ENCODE measurements around the gene BCAR1. TPM values are rescaled to one million over a fixed set of nuclear protein-coding genes. Genes with fewer than 3 reads are reported as not detected.
A peak's percentile ranks its signal among the peaks of the same experiment; 100 is the strongest.

Gene BCAR1
- total RNA-seq, 1 experiment from 2014 or later = 120 TPM

GRCh38 chr16:75252946-75253911 lies 1.8 kb upstream of the BCAR1 start:
- H3K9me3 ChIP-seq (ENCODE audit: control insufficient read depth, insufficient read depth, low read depth, low read length) = no peaks in the 10 kb centered on the region
- no TSS peak for BruUV-seq (replicated peaks)
- H3K27me3 ChIP-seq (ENCODE audit: control insufficient read depth, insufficient read depth, low read length) = no peaks in the 10 kb centered on the region
- ATAC-seq (no peak), DNase-seq (ENCODE audit: low read depth, low spot score) (no peak)
- intact Hi-C loops (cut with micrococcal nuclease; ENCODE audit: unreplicated experiment) = no loop called here
- POLR2A ChIA-PET = no interaction called here
- no peaks in the 10 kb centered on the region for H3K36me3 ChIP-seq (ENCODE audit: control insufficient read depth, insufficient read depth, low read length)
- TF ChIP-seq POLR2AphosphoS5 (IDR thresholded peaks at IDR 0.05; ENCODE audit: low read depth, low read length) = no peak
- no peak for TF ChIP-seq REST (IDR thresholded peaks at IDR 0.05; ENCODE audit: insufficient read depth in 1 of 2, low read depth in 2 of 2, low read length in 1 of 2)
- TF ChIP-seq SIN3A (IDR thresholded peaks at IDR 0.05; ENCODE audit: borderline replicate concordance, insufficient read depth, low read depth, low read length) = no peak
- TF ChIP-seq TCF7L2 (IDR thresholded peaks at IDR 0.05; ENCODE audit: low read depth, low read length) = no peak
- TF ChIP-seq CTCF (IDR thresholded peaks at IDR 0.05) = no peak
- H3K4me3 ChIP-seq (ENCODE audit: low read depth in 2 of 2, low read length in 2 of 2) = no peak overlapping the region
- peaks cover 64% of the 10 kb centered on the region for H3K4me1 ChIP-seq (ENCODE audit: control insufficient read depth, insufficient read depth, low read length)
- CTCF ChIA-PET = no interaction called here
- in situ Hi-C loops (cut with HindIII; ENCODE audit: low pct_unique_long_range_greater_than_20kb, low sequenced_read_pairs) = no loop called here
- peak overlapping the region; percentile 94 for H3K27ac ChIP-seq (ENCODE audit: low read length)

GRCh38 chr16:75252049-75252864 lies 833 bp upstream of the BCAR1 start:
- H3K9me3 ChIP-seq (ENCODE audit: control insufficient read depth, insufficient read depth, low read depth, low read length) = no peaks in the 10 kb centered on the region
- peak overlapping the region; percentile 19 to 24; a peak in 2 of 4 replicates for H3K4me3 ChIP-seq (ENCODE audit: low read depth in 2 of 2, low read length in 2 of 2)
- peak overlapping the region; percentile 94 for H3K27ac ChIP-seq (ENCODE audit: low read length)
- BruUV-seq (replicated peaks) = no TSS peak
- DNase-seq (ENCODE audit: low read depth, low spot score) = no peak
- in situ Hi-C loops (cut with HindIII; ENCODE audit: low pct_unique_long_range_greater_than_20kb, low sequenced_read_pairs) = no loop called here
- TF ChIP-seq TCF7L2 (IDR thresholded peaks at IDR 0.05; ENCODE audit: low read depth, low read length) (no peak), CTCF (IDR thresholded peaks at IDR 0.05) (no peak), REST (IDR thresholded peaks at IDR 0.05; ENCODE audit: insufficient read depth in 1 of 2, low read depth in 2 of 2, low read length in 1 of 2) (no peak), POLR2AphosphoS5 (IDR thresholded peaks at IDR 0.05; ENCODE audit: low read depth, low read length) (no peak), SIN3A (IDR thresholded peaks at IDR 0.05; ENCODE audit: borderline replicate concordance, insufficient read depth, low read depth, low read length) (no peak)
- POLR2A ChIA-PET = interaction anchor here (0.6 kb wide), 1 partner anchor 289 kb away, joined by 7 read pairs; no protein-coding TSS in a partner anchor
- no peaks in the 10 kb centered on the region for H3K27me3 ChIP-seq (ENCODE audit: control insufficient read depth, insufficient read depth, low read length)
- intact Hi-C loops (cut with micrococcal nuclease; ENCODE audit: unreplicated experiment) = no loop called here
- peak; percentile 1 for ATAC-seq
- no peaks in the 10 kb centered on the region for H3K36me3 ChIP-seq (ENCODE audit: control insufficient read depth, insufficient read depth, low read length)
- CTCF ChIA-PET = no interaction called here
- peaks cover 69% of the 10 kb centered on the region for H3K4me1 ChIP-seq (ENCODE audit: control insufficient read depth, insufficient read depth, low read length)

Measured in Panc1 (cell line).